NCI-H446 treated with DMSO at 0.1 percent for 48 hours (cell line): ENCODE measurements around the gene ARMCX2.
A peak's percentile ranks its signal among the peaks of the same experiment; 100 is the strongest.
"Not testable (repeated sequence)": the region's sequence is repeated elsewhere in the genome, so short reads cannot be mapped to it uniquely, and the experiment has no call there.

Experiments used
- DNase-seq: peaks from one replicate; lab custom pipeline; 2025; lab: John Stamatoyannopoulos, UW

ARMCX2 gene

DNA sequence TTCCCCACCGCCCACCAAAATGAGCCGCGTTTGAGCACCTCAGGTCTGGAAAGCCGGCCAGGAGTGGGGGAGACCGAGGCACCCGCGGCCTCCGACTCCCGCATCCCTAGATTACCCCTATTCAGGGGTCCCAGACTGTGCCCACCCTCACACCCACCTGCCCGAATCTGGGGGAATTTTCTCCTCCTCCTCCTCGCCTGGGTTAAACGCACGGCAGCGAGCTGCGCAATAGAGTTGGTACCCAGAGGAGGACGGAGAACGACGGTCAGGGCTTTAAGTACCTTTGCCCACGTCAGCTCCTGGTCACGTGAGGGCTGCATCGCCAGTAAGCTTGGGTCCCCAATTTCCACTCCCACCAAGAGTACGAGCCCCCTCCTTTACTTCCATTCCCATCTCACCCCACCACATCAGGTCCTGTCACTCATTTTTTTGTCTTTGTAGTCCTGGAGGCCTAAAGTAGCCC is at the start of gene ARMCX2:
Gene ARMCX2, minus strand, starts transcription at position 250 of the 463 bp plus-strand sequence. CDS start 2,262 bp downstream, outside the sequence.
- no peak for DNase-seq

DNA sequence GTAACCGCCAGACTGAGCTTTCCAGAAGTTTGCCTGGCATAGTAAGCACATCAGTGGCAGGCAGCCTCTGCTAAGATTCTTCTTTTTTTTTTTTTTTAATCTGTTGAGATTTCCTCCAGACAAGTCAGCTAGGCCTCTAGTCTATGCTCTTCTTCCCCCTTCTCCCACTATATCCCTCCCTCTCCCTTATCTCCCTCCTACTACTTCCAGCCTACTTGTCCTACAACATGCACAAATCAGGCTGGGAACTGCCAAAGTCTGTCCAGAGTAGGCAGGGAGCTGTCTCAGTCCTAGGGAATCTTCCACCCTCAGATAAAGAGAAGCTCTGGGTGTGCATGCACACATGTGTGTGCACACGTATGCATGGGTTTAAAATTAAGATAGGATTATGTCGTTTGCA is 49.7 kb upstream of the ARMCX2 start:
- DNase-seq = no peak

DNA sequence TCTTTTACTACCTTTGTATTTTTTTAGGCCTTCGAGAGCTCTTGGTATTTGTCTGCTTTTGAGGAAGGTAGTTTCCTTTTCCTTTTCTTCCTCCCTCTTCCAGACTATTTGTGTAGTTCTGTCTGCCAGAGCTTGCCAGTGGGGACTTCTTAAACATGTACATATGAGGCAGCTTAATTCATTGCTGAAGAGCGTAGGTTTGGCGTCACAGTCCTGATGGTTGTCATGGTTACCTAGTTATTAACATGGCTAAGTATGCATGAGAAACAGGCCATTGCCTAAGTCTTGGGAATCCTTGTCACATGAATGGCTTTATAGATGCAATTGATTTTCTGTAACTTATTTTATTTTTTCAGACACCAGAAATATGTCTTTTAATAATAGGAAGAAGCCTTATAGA is 48.5 kb upstream of the ARMCX2 start:
- no peak for DNase-seq

DNA sequence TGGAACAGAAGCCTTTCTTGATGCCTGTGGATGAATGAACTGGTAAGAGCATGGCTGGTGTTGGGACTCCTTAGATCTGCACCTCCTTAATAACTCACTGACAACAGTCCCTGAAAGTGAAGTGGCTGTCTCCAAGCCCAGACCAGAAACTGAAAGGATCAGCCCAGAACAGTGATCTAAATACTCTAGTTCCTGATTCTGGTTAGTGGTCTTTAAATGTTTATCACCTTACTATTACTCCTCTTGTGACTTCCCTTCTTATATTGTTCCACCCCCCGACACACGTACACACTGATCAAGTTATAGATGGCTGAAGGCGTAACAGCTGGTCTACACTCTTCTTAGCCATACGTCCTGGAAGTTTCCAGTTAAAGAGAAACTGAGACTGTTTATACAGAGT is 33.8 kb upstream of the ARMCX2 start:
- DNase-seq = no peak

DNA sequence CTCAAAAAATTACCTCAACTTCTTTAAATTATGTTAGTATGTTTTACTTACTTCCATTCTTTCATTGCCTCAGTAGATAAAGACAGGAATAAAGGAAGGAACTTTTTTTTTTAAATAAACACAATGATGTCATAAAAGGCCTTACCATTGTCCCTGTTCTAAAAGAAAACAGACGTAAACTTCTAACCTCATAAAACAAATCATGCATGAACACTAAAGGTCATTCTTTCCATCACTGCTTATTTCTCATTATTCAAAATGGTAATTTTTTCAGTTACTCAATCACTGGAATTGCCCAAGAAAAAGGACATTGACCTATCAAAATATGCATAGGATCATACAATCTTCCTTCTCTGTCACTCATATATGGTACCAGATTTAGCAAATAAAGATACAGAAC is 32.2 kb upstream of the ARMCX2 start:
- DNase-seq = no peak

DNA sequence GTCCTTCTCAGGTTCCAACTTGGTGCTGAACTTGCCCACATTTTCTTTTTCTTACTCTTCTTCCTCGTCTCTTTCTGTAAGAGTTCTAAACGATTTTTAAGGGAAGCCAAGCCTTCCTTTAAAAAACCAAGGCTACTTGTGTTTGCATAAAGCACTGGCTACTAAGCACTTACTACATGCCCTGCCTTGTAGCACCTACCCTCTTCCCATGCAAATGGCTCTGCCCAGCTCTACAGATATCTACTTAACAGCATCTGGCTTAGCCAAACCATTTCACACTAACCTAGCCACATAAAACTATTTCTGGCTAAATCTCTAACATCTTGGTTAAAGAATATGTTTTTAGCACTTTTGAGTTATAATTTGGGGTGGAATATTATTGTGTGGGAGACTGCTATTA is 26.9 kb upstream of the ARMCX2 start:
- no peak for DNase-seq

DNA sequence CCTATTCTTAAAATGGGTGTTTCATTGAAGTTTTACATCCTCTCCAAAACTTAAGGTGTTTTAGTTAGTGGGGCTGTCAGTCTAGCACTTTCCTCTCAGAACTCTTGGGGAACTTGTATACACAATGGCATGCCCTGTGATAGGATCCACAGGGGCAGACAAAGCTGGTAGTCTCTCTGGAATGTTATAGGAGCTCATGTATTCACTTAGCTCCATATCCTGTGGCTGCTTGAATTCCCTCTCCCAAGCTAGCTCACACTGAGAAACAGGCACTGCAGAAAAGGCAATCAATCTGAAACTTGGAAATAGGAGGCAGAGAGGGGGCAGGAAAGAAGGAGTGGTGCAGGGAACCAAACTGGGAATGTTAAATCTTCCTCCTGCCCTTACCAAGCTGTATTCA is 26.3 kb upstream of the ARMCX2 start:
- no peak for DNase-seq

DNA sequence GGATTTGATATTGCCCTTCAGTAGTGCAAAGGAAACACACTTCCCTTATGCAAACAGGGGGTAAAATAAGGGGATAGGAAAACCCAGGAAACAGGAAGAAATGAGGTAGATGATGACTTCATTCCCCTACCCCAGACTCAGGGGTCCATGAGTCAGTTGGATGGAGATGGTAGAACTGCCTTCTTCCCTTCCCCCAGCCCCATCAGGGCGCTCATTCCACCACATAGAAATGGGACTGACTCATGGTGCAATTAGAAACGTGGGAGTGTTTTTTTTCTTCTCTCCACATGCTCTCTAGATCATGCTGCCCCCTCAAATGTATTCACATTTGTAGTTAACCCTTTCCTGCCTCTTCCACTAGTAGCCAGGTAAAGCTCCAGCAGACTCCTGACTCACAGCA is 23.1 kb upstream of the ARMCX2 start:
- no peak for DNase-seq

DNA sequence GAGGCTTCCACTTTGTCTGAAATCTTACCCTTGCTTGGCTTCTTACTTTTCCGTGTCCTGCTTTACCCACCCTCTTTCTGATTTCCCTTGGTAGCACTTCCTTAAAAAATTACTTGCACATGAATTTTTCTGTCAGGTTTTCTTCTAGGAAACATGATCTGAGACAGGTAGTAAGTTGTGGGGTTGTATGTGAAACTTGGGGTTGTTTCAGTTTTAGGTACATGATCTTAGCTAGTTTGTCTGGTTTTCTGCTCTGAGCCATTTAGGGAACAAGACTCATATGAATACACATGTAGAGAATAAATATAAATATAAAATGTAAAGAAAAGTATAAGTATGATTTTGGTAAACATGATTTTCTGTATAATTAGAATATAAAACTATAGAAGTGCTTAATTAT is 17.4 kb upstream of the ARMCX2 start:
- no peak for DNase-seq

DNA sequence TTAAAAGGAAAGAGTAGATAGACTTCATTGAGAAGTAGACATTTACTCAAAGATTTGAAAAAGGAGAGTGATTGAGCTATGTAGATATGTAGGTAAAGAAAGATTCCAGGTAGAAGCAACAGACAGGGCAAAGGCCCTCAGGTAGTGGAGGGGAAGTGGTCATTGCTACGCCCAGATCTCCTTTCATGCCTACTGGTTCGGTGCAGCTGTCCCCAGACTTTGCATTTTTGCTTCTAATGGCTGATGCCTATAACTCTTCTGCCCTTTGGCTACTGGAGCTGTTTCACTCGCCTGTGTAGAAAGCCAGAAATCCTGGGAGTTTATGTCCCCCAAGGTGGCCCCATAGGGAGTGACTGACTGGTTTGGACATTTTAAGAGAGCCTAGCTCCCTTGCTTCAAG is 16.9 kb upstream of the ARMCX2 start:
- DNase-seq = no peak

DNA sequence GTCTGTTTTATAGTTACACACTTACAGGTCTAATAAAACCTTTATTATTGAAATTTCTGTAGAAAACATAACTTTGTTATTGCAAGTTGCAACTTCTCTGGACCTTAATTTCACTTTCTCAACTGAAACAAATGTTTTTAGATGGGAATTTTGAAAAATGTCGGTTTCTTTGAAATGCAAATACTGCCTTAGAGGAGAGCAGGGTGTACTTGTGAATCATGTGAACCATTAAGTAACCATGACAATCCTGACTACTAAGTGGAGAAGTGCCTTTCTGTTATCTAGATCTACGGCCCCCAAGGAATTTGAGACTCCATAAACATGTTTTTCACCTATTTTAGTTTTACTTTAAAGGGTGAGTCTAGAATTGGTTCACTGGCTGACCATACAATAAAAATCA is 8.5 kb upstream of the ARMCX2 start:
- no peak for DNase-seq

DNA sequence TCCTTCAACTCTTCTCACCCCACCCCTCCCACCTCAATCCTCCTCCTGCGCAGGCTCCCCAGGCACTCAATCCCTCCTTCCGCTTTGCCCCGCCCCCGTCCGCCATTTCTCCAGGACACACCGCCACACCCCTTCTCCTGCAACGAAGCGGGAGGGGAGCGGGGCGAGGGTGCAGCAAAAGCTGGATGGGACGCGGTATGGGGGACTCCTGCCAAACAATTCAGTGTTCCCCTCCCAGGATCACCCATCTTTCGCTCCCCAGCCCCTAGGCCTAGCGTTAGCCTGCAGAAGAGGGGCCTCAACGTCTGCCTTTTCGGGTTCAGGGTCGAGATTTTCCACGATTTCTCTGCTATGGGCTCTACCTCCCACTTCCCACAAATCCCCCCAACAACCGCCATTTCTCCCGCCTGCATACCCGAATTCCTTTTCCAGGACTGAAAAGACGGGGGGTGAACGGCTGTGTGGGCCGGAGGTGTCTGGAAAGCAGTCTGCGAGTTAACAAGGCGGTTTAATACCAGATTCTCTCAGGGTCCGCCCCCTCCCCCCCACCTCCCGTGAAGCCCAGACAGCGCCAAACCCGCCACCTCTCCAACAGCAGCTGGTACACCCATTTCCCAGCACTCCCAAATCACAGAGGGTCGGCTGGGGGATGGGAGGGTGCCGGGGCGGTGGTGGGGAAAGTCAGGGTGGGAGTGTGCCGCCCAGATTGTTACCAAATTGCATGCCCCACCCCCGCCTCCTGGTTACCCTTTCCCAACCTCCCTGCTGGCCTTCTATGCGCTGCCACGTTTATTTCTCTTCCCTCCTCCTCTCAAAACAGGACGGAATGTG is 774 bp downstream of the ARMCX2 start:
- peak; percentile 7 for DNase-seq

DNA sequence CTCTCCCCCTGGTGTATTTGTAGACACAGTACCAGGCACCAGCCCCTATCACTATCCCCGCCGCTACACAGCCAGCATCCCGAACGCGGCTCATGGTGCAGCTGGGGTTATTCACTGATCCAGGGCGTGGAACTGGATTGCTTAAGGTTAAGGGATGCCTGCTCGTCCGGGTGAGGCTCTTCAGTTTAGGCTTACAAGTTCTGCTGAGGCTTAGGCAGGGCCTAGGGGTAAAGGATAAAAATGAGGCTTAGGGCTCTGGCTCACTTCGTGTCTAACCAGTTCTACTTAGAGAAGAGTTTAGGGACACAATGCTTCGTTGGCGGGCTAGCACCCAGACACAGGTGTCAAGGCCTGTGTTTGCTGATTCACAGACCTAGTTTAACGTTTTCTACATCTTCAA is 2.2 kb downstream of the ARMCX2 start:
- DNase-seq = no peak

DNA sequence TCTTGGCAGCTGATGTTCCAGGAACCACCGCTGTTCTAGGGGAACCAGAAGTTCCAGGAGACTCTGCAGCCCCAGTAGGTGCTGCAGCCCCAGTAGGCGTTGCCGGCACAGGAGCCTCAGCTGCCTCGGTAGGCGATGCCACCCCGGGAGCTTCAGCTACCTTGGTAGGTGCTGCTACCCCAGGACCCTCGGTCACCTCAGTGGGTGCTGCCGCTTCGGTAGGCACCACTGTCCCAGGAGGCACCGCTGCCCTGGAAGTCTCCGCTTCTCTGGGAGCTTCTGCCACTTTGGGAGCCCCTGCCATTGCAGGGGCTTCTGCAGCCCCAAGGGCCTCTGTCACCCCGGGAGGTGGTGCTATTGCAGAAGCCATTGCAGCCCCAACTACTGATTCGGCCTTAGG is 2.8 kb downstream of the ARMCX2 start:
- no peak for DNase-seq

DNA sequence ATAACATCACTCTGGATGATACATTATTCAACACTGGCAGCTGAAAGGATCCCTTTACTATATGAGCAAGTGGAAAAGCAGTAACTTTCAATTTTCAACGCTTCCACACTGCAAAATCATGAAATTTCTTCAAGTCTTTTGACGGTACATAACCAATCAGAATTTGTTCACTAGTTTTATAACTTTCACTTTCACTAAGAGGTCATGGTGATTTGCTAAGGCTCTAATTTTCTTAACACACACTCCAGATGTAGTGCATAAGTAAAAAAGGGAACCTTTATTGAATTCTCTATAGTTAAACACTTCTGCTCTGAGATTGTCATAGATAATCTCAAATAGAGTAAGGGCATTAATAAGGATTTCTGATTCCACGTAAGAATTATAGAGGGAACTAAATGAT is 4.1 kb downstream of the ARMCX2 start:
- DNase-seq = no peak

DNA sequence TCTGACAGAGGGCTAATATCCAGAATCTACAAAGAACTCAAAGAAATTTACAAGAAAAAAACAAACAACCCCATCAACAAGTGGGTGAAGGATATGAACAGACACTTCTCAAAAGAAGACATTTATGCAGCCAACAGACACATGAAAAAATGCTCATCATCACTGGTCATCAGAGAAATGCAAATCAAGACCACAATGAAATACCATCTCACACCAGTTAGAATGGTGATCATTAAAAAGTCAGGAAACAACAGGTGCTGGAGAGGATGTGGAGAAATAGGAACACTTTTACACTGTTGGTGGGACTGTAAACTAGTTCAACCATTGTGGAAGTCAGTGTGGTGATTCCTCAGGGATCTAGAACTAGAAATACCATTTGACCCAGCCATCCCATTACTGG is 11.9 kb downstream of the ARMCX2 start:
- DNase-seq = not testable (repeated sequence)

DNA sequence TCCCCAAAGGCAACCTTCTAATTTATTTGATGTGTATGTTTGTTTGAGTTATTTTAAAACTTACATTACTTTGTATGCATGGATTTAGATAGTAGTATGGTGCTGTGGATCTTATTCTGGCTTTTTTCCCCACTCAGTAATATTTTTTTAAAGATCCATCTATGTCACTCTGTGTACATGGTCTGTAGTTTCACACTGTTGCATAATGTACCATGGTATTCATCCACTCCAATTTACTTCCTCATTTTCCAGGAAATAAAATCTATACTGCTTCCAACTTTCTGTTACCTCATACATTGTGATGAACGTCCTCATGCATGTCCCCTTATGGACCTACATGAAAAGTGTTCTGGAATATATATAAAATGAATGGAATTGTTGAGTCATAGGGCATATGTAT is 17.6 kb downstream of the ARMCX2 start:
- no peak for DNase-seq

DNA sequence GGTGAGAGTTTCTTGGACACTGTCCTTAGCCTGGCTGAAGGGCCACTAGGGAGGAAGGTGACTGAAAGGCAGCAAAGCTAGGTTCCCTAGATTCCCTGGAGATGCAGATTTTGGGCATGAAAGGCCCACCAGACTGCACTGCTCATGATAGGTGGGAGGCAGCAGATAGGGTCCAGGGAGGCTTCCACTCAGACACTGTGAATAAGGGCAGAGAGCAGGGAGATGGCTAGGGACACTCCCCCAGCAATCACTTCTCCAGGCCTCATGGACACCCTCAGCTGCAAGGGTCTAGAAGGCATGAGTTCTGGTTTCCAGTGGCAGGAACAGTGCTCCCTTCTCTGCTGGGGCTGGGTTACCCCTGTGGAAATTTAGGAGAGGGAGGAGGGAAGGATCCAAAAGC is 20.1 kb downstream of the ARMCX2 start:
- no peak for DNase-seq

DNA sequence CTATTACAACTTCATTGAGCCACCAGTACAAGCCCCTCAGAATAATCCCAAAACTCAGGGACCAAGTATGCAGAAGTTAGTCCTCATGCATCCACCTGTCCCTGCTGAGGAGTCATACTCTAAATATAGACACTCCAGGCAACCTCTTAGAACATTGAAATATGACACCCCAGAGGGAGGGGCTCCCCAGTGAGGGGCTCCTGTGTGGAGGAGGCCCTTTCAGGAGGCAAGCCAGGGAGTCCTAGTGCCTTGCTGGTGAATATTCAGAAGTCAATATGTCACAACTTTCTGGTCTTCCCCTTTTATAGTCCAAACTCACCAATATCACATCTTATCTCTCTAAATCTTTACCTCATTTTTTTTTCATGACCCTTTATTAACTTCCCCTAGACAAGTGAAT is 40.3 kb downstream of the ARMCX2 start:
- no peak for DNase-seq

DNA sequence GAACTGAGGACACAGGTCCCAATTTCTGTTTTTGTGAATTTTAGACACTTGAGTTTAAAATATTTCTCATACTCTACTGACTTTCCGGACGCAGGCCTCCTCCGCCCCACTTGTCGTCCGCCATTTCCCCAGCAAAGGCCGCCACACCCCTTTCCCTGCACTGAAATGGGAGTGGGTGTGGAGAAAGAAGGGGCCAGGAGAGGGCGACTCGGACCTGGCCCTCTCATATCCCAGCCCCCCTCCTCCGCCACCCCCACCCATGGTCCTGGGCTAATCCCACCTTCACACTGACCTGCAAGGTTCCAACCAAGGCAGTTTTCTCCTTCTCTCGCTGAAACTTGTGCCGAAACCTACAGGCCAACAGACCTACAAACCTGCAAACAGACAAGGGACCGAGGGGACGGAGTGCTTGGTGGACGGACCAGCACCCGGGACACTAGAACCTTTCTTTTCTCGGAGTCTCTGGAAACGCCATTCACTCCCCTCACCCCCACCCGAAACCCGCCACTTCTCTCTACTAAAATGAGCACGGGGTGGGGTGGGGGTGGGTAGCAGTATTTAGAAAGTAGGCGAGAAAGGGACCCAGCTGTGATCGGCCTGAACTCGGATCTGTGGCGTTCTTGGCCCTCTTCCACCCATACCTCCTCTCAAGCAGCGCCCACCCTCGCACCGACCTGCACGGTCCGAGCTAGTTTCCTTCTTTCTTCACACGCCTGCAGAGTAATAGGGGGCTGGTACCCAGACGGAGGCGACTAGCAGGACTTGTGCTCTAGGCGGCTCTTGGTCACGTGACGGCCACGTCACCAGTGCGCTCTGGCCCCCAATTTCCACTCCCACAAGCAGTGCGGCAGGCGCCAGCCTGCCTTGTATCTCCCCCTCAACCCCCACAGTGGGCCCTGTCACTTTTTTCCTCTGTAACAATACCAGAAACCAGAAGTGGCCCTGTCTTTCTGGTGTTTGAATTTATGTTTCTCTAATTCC is 42.1 kb downstream of the ARMCX2 start, which contains the start of gene ARMCX6:
Gene ARMCX6, minus strand, starts transcription at position 790 of the 981 bp plus-strand sequence. CDS start 1,380 bp downstream, outside the sequence.
- peak; percentile 37 for DNase-seq

DNA sequence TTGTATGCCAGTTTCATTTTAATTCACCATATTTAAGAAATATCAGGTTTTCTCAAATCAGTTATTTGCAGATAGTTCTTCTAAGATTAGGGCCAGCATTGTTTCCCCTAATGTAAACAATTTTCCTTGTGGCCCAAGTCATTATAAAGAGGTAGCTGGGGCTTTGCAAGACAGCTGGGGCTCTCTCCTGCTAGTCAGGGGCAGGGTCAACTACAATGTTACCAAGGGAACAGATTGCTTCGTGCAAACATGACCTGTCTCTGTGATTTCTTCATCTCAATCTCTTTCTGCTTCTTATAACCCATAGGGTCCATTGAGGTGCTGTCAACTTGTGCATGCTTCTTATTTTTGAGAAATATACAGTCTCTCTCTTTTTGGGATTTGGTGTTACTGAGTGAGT is 53.9 kb downstream of the ARMCX2 start:
- DNase-seq = no peak
